SJSA1 (cell line): ENCODE measurements around the gene HIPK1. TPM values are rescaled to one million over a fixed set of nuclear protein-coding genes. Genes with fewer than 3 reads are reported as not detected.

Experiments used
- DNase-seq, 2 experiments: peaks; one replicate each; pipeline ENCODE4 v3.0.0-alpha.2; 2015 to 2020; ENCODE audit warnings: low spot score in 2 of 2, low read depth in 1 of 2
- H3K27ac ChIP-seq: fragments of 250-450 bp; sonication (Bioruptor Pico); 2 replicates; pipeline ENCODE4 v1.5.1; 2020; ENCODE audit warnings: mild to moderate bottlenecking, moderate library complexity
- H3K27me3 ChIP-seq: fragments of 250-450 bp; sonication (Bioruptor Pico); replicated peaks from 2 replicates; pipeline ENCODE4 v1.5.1; 2020; ENCODE audit warnings: mild to moderate bottlenecking, moderate library complexity
- H3K36me3 ChIP-seq: fragments of 250-450 bp; sonication (Bioruptor Pico); 2 replicates; pipeline ENCODE4 v1.5.1; 2020; ENCODE audit warnings: mild to moderate bottlenecking
- H3K4me1 ChIP-seq: fragments of 250-450 bp; sonication (Bioruptor Pico); replicated peaks from 2 replicates; pipeline ENCODE4 v1.6.1; 2021; ENCODE audit warnings: mild to moderate bottlenecking
- H3K4me3 ChIP-seq: fragments of 250-450 bp; sonication (Bioruptor Pico); 2 replicates; pipeline ENCODE4 v1.5.1; 2020; ENCODE audit warnings: mild to moderate bottlenecking
- H3K9me3 ChIP-seq: fragments of 250-450 bp; sonication (Bioruptor Pico); replicated peaks from 2 replicates; pipeline ENCODE4 v1.5.1; 2020; ENCODE audit warnings: mild to moderate bottlenecking
- total RNA-seq: library from RNA; depleted of rRNA; stranded (reverse); fragments of >200 nt; shearing (Covaris generic); gene quantifications from 2 replicates; pipeline ENCODE4 v1.2.3, GENCODE V29; 2014

The HIPK1 gene
- total RNA-seq, 1 experiment from 2014 or later = 42.0 TPM

- peak in 1 of 2 experiments; percentile 23 for DNase-seq
- no peaks in the 10 kb centered on the region for H3K27me3 ChIP-seq
- H3K36me3 ChIP-seq = peaks cover 56% of the 10 kb centered on the region
- peak overlapping the region; percentile 61 for H3K4me3 ChIP-seq
- peak overlapping the region; percentile 62 for H3K27ac ChIP-seq
- no peaks in the 10 kb centered on the region for H3K9me3 ChIP-seq
- H3K4me1 ChIP-seq = peaks cover 15% of the 10 kb centered on the region
Measured at GRCh38 chr1:113903501-113904292, 25.4 kb upstream of the HIPK1 start.

GRCh38 chr1:113904293-113904673 is 24.8 kb upstream of the HIPK1 start:
- Histone ChIP-seq H3K27ac (peak overlapping the region; percentile 62), H3K4me1 (peaks cover 15% of the 10 kb centered on the region), H3K27me3 (no peaks in the 10 kb centered on the region), H3K4me3 (peak overlapping the region; percentile 61), H3K36me3 (peaks cover 57% of the 10 kb centered on the region), H3K9me3 (no peaks in the 10 kb centered on the region)
- DNase-seq = no peak

GRCh38 chr1:113904674-113905434 is 24.3 kb upstream of the HIPK1 start, which contains the start of the genes AP4B1 and DCLRE1B:
Gene AP4B1, minus strand, starts transcription at chr1:113904799. Its CDS starts 82 bp downstream, at chr1:113904717.
Gene DCLRE1B, plus strand, starts transcription at chr1:113905326. Its CDS starts 261 bp downstream, at chr1:113905587.
- Histone ChIP-seq H3K4me3 (peak within 1 kb of the TSS; percentile 61), H3K27ac (peak within 1 kb of the TSS; percentile 62), H3K27me3 (no peaks in the 10 kb centered on the region), H3K4me1 (peaks cover 15% of the 10 kb centered on the region), H3K9me3 (no peaks in the 10 kb centered on the region), H3K36me3 (peaks cover 57% of the 10 kb centered on the region)
- peak; percentile 100 for DNase-seq

GRCh38 chr1:113905435-113905861 is 23.7 kb upstream of the HIPK1 start:
- no peaks in the 10 kb centered on the region for H3K9me3 ChIP-seq
- H3K4me1 ChIP-seq = peaks cover 15% of the 10 kb centered on the region
- peak overlapping the region; percentile 28 for H3K27ac ChIP-seq
- H3K27me3 ChIP-seq = no peaks in the 10 kb centered on the region
- no peak for DNase-seq
- peak overlapping the region; percentile 61 for H3K4me3 ChIP-seq
- H3K36me3 ChIP-seq = peaks cover 57% of the 10 kb centered on the region

GRCh38 chr1:113912594-113913311 is 16.4 kb upstream of the HIPK1 start:
- Histone ChIP-seq H3K36me3 (peaks cover 56% of the 10 kb centered on the region), H3K9me3 (no peaks in the 10 kb centered on the region), H3K4me1 (no peaks in the 10 kb centered on the region), H3K27ac (no peak overlapping the region), H3K27me3 (no peaks in the 10 kb centered on the region), H3K4me3 (no peak overlapping the region)
- DNase-seq = no peak

GRCh38 chr1:113913312-113913668 is 15.8 kb upstream of the HIPK1 start:
- H3K4me3 ChIP-seq = no peak overlapping the region
- no peaks in the 10 kb centered on the region for H3K27me3 ChIP-seq
- no peaks in the 10 kb centered on the region for H3K4me1 ChIP-seq
- DNase-seq = no peak
- no peak overlapping the region for H3K27ac ChIP-seq
- H3K9me3 ChIP-seq = no peaks in the 10 kb centered on the region
- H3K36me3 ChIP-seq = peaks cover 51% of the 10 kb centered on the region

GRCh38 chr1:113913887-113914664 is 15.0 kb upstream of the HIPK1 start:
- Histone ChIP-seq H3K9me3 (no peaks in the 10 kb centered on the region), H3K27ac (no peak overlapping the region), H3K36me3 (peaks cover 43% of the 10 kb centered on the region), H3K4me3 (no peak overlapping the region), H3K4me1 (no peaks in the 10 kb centered on the region), H3K27me3 (no peaks in the 10 kb centered on the region)
- DNase-seq = no peak

- H3K4me1 ChIP-seq = no peaks in the 10 kb centered on the region
Measured at GRCh38 chr1:113916974-113917373, 12.2 kb upstream of the HIPK1 start.

GRCh38 chr1:113917400-113918082 is 11.6 kb upstream of the HIPK1 start:
- no peak overlapping the region for H3K4me3 ChIP-seq
- H3K4me1 ChIP-seq = no peaks in the 10 kb centered on the region
- H3K36me3 ChIP-seq = peaks cover 8% of the 10 kb centered on the region
- H3K27me3 ChIP-seq = no peaks in the 10 kb centered on the region
- H3K27ac ChIP-seq = no peak overlapping the region
- no peak for DNase-seq
- H3K9me3 ChIP-seq = no peaks in the 10 kb centered on the region

More at GRCh38 chr1:113916974-113917373, 12.2 kb upstream of the HIPK1 start:
- Histone ChIP-seq H3K9me3 (no peaks in the 10 kb centered on the region), H3K36me3 (peaks cover 14% of the 10 kb centered on the region), H3K27ac (no peak overlapping the region), H3K4me3 (no peak overlapping the region), H3K27me3 (no peaks in the 10 kb centered on the region)
- DNase-seq = no peak

- no peaks in the 10 kb centered on the region for H3K27me3 ChIP-seq
- no peak for DNase-seq
- H3K9me3 ChIP-seq = no peaks in the 10 kb centered on the region
- no peak overlapping the region for H3K4me3 ChIP-seq
- H3K4me1 ChIP-seq = no peaks in the 10 kb centered on the region
- peaks cover 3% of the 10 kb centered on the region; the same call in 1 of the 2 replicates for H3K36me3 ChIP-seq
- no peak overlapping the region for H3K27ac ChIP-seq
Measured at GRCh38 chr1:113918243-113918642, 10.9 kb upstream of the HIPK1 start.

- DNase-seq = no peak
- no peak overlapping the region for H3K4me3 ChIP-seq
- H3K9me3 ChIP-seq = no peaks in the 10 kb centered on the region
Measured at GRCh38 chr1:113922957-113923356, 6.2 kb upstream of the HIPK1 start.

GRCh38 chr1:113924473-113924872 is 4.7 kb upstream of the HIPK1 start:
- Histone ChIP-seq H3K27ac (no peak overlapping the region), H3K9me3 (no peaks in the 10 kb centered on the region), H3K27me3 (no peaks in the 10 kb centered on the region), H3K4me3 (no peak overlapping the region), H3K36me3 (no peaks in the 10 kb centered on the region), H3K4me1 (peaks cover 9% of the 10 kb centered on the region)
- DNase-seq = no peak

More at GRCh38 chr1:113922957-113923356, 6.2 kb upstream of the HIPK1 start:
- no peak overlapping the region for H3K27ac ChIP-seq
- no peaks in the 10 kb centered on the region for H3K36me3 ChIP-seq
- peaks cover under 1% of the 10 kb centered on the region for H3K4me1 ChIP-seq
- H3K27me3 ChIP-seq = no peaks in the 10 kb centered on the region
